Chondrocyte (in vitro differentiated cells): ENCODE measurements around the gene SCUBE1. TPM values are rescaled to one million over a fixed set of nuclear protein-coding genes. Genes with fewer than 3 reads are reported as not detected.
A peak's percentile ranks its signal among the peaks of the same experiment; 100 is the strongest.

Experiments used
- DNase-seq: peaks from one replicate; pipeline ENCODE4 v3.0.0; 2021; ENCODE audit warnings: mixed read lengths, low spot score
- H3K27ac Mint-ChIP-seq: one replicate; pipeline ENCODE4 v1.8.0; 2021; ENCODE audit warnings: mild to moderate bottlenecking, moderate library complexity, mixed read lengths; ENCODE audit not compliant: unreplicated experiment
- H3K27me3 Mint-ChIP-seq: 2 replicates; pipeline ENCODE4 v1.8.0; 2021; ENCODE audit warnings: low read depth, mixed read lengths
- H3K36me3 Mint-ChIP-seq: 2 replicates; pipeline ENCODE4 v1.8.0; 2021; ENCODE audit warnings: low read depth, mixed read lengths
- H3K4me1 Mint-ChIP-seq: 2 replicates; pipeline ENCODE4 v1.8.0; 2021; ENCODE audit warnings: low read depth, mild to moderate bottlenecking, mixed read lengths
- H3K4me3 Mint-ChIP-seq: one replicate; pipeline ENCODE4 v1.8.0; 2021; ENCODE audit warnings: mild to moderate bottlenecking, moderate library complexity, mixed read lengths; ENCODE audit not compliant: unreplicated experiment
- H3K9me3 Mint-ChIP-seq: 2 replicates; pipeline ENCODE4 v1.8.0; 2021; ENCODE audit warnings: low read depth, mixed read lengths
- total RNA-seq: library from RNA; stranded (reverse); gene quantifications from 3 replicates; pipeline ENCODE4 v1.2.1, GENCODE V29; 2021
- TF ChIP-seq, protein P1 (sequence below): fragments of 200-600 bp; sonication (generic); IDR thresholded peaks from 2 replicates; pipeline ENCODE4 v1.5.0; 2021; ENCODE audit warnings: antibody characterized with exemption, mild to moderate bottlenecking, moderate library complexity

SCUBE1 gene
- total RNA-seq, 1 donor from 2014 or later: 3.2 TPM

DNA sequence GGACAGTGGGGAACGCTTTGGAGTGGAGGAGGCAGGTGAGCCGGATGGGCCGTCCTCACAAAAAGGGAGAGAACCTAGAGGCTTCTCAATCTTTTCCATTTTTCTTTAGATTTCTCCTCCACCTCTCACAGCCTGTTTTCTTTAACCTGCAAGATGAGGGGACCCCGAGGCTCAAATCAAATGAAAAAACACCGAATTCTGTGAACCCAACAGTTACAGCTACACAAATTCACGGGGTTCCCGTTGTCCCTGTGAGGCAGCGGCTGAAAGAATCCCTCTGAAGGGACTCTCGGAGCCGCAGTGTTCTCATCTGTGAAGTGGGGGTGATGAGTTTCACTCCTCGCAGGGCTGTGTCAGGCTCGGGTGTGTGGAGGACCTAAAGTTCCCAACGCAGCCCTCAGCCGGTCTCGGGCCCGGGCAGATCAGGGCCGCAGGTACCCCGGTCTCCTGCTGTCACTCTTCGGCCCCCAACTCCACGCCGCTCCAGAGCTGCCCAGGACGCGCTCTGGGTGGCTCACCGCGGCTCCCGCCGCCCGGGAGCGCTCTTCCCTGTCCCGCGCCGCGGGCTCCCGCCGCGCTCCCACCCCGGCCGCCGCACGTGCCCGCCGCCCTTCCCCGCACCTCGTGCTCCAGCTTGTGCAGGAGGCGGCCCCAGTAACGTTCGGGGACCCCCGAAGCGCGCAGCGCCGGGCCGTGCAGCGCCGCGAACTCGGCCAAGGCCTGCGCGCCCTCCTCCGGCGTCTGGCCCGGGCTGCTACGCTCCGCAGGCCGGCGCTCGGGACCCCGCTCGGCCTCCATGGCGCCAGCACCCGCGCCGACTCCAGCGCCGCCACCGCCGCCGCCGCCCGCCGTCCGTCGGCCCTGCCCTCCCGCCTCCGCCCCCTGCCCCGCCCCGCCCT, 156.7 kb downstream of the SCUBE1 start, which contains the start of gene TTLL12:
Gene TTLL12 (minus strand): TSS at position 863 of the 899 bp plus-strand sequence. CDS start 65 bp downstream, at position 798.
- H3K36me3 Mint-ChIP-seq: peaks cover 3% of the 10 kb centered on the region
- peak; percentile 69 for DNase-seq
- peak within 1 kb of the TSS; percentile 74 for H3K4me3 Mint-ChIP-seq
- H3K9me3 Mint-ChIP-seq: no peaks in the 10 kb centered on the region
- peaks cover 27% of the 10 kb centered on the region for H3K4me1 Mint-ChIP-seq
- peak within 1 kb of the TSS; percentile 91 for H3K27ac Mint-ChIP-seq
- TF ChIP-seq, protein P1, sequence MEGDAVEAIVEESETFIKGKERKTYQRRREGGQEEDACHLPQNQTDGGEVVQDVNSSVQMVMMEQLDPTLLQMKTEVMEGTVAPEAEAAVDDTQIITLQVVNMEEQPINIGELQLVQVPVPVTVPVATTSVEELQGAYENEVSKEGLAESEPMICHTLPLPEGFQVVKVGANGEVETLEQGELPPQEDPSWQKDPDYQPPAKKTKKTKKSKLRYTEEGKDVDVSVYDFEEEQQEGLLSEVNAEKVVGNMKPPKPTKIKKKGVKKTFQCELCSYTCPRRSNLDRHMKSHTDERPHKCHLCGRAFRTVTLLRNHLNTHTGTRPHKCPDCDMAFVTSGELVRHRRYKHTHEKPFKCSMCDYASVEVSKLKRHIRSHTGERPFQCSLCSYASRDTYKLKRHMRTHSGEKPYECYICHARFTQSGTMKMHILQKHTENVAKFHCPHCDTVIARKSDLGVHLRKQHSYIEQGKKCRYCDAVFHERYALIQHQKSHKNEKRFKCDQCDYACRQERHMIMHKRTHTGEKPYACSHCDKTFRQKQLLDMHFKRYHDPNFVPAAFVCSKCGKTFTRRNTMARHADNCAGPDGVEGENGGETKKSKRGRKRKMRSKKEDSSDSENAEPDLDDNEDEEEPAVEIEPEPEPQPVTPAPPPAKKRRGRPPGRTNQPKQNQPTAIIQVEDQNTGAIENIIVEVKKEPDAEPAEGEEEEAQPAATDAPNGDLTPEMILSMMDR: peak; percentile 48
- no peaks in the 10 kb centered on the region for H3K27me3 Mint-ChIP-seq

DNA sequence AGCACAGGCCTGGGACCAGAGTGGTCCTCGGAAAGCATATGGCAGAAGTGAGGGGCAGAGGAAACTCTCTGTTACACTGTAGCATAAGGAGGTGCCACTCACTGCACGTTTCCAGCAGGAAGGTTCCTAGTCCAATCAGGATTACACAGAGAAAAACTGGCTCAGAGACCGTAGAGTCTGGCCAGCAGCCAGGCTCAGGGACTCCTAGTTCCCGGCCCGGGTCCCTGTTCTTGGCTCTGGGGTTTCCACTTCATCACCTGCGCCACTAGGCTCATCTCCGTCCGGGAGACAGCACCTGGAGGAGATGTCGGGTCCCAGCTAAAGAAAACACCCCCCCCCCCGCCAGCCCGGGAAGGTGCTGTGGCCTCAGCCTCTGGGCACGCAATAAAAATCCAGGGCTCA, 157.3 kb downstream of the SCUBE1 start:
- peak overlapping the region; percentile 65 for H3K27ac Mint-ChIP-seq
- TF ChIP-seq, protein P1: no peak

DNA sequence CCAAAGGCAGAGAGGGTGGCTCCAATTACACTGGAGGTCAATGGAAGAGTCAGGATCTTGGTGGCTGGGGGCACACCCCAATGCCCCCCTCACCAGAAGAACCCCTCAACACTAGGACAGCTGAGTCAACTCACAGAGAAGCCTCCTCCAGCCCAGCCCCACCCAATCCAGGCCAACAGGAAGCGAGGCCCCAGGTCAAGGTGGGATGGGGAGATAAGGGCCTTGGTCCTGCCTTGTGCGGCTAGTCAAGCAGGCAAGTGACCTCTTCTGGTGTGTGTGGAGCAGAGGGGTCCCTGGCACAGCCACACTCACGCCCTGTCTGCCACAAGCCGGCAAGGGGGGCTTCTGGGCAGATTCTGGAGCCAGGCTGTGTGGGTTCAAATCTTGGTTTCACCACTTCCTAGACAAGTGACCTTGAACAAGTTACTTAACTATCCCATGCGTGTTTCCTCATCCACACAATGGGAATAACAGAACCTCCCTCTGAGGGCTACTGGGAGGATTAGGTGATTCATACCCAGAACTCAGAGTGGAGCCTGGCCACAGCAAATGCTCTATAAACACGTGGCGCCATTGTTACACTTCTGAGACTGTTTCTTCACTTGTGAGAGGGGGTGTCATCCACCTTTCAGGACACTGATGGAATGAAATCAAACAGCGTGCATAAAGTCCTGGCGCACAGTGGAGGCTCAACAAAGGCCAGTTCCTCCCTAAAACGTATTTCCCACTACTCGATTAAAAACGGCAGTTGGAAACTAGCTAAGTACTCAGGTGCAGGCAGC, 159.5 kb downstream of the SCUBE1 start:
- TF ChIP-seq, protein P1: no peak
- Mint-ChIP-seq H3K4me3 (no peak overlapping the region), H3K27me3 (no peaks in the 10 kb centered on the region), H3K9me3 (no peaks in the 10 kb centered on the region), H3K4me1 (peaks cover 27% of the 10 kb centered on the region), H3K27ac (no peak overlapping the region), H3K36me3 (peaks cover 8% of the 10 kb centered on the region)
- peak; percentile 47 for DNase-seq

More for the DNA sequence above, 157.3 kb downstream of the SCUBE1 start:
- Mint-ChIP-seq H3K36me3 (peaks cover 3% of the 10 kb centered on the region), H3K4me3 (peak overlapping the region; percentile 74), H3K9me3 (no peaks in the 10 kb centered on the region), H3K4me1 (peaks cover 27% of the 10 kb centered on the region), H3K27me3 (no peaks in the 10 kb centered on the region)
- peak; percentile 50 for DNase-seq

DNA sequence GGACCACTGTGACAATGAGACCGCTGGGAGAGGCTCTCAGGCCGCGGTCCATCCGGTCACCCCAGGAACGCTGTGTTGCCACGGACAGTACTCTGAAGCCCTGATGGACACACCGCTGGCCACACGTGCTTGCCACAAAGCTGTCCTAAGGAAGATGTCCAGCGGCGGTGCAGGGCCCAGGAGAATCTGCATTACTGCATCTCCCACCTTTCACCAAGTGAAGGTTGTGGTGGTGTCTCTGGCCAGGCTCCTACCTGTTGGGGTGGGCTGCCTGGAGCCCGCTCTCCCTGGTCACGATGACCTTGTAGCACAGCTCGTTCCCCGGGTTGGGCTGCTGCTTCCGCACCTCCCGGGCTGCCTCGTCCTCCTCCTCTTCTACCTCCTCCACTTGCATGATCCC, 160.4 kb downstream of the SCUBE1 start:
- Mint-ChIP-seq H3K27me3 (no peaks in the 10 kb centered on the region), H3K27ac (no peak overlapping the region), H3K36me3 (peaks cover 11% of the 10 kb centered on the region), H3K9me3 (no peaks in the 10 kb centered on the region), H3K4me3 (no peak overlapping the region), H3K4me1 (peaks cover 22% of the 10 kb centered on the region)
- peak; percentile 83 for DNase-seq
- TF ChIP-seq, protein P1: no peak

DNA sequence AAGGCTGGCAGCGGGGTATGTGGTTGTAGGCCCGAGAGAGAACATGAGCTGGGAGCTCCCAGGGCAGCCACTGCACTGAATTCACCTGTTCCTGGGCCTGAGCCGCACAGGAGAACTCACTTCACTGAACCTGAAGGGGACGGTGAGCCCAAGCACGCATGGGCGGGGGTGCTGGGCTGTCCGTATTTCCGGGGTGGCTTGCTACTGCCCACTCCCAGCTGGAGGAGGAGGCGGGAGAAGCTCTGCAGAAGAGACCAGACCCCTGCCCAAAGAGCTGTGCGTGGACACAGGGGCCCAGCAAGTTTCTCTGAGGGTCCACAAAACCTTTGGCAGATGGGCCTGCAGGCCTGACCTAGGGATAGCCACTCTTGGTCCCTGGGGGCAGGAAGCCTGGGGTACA, 161.1 kb downstream of the SCUBE1 start:
- Mint-ChIP-seq H3K27me3 (no peaks in the 10 kb centered on the region), H3K36me3 (peaks cover 11% of the 10 kb centered on the region), H3K4me1 (peaks cover 21% of the 10 kb centered on the region), H3K27ac (no peak overlapping the region), H3K4me3 (no peak overlapping the region), H3K9me3 (no peaks in the 10 kb centered on the region)
- DNase-seq: peak; percentile 73
- TF ChIP-seq, protein P1: no peak
